ENCODE results near the gene INO80B. TPM values are rescaled to one million over a fixed set of nuclear protein-coding genes. Genes with fewer than 3 reads are reported as not detected.
A peak's percentile ranks its signal among the peaks of the same experiment; 100 is the strongest.

Gene INO80B
- total RNA-seq, 1 donor from 2014 or later, result 38.2 TPM

- ATAC-seq (no peak), DNase-seq (ENCODE audit: low spot score) (no peak)
- intact Hi-C loops (cut with DNase I), result no loop called here
These were observed 30.5 kb upstream of the INO80B start for GRCh38 chr2:74424139-74424992.

GRCh38 chr2:74424995-74425406, 29.9 kb upstream of the INO80B start:
- intact Hi-C loops (cut with DNase I), result no loop called here
- no peak for ATAC-seq
- DNase-seq (ENCODE audit: low spot score), result no peak

DNA sequence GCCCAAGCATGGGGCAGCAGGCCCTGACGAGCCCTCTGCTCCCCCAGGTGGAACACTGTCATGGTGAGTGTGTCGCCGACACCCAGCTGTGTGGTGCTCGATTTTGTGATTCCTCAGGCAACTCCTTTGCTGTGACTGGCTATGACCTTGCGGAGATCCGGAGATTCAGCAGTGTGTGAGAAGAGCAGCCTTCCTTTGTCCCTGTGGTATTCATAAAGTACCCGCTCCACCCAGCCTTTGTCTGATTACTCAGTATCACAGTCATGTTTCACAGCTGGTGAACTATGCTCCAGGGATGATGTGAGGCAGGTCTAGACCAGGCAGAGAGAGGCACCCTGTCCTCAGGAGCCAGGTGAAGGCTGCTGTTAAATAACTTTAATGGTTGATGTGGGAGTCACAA, 29.4 kb upstream of the INO80B start:
- ATAC-seq (no peak), DNase-seq (ENCODE audit: low spot score) (no peak)
- intact Hi-C loops (cut with DNase I), result no loop called here

- ATAC-seq (no peak), DNase-seq (ENCODE audit: low spot score) (no peak)
- intact Hi-C loops (cut with DNase I), result no loop called here
These were observed 28.6 kb upstream of the INO80B start for GRCh38 chr2:74426181-74426758.

GRCh38 chr2:74427551-74427950, 27.3 kb upstream of the INO80B start:
- ATAC-seq (no peak), DNase-seq (ENCODE audit: low spot score) (no peak)
- intact Hi-C loops (cut with DNase I), result no loop called here

DNA sequence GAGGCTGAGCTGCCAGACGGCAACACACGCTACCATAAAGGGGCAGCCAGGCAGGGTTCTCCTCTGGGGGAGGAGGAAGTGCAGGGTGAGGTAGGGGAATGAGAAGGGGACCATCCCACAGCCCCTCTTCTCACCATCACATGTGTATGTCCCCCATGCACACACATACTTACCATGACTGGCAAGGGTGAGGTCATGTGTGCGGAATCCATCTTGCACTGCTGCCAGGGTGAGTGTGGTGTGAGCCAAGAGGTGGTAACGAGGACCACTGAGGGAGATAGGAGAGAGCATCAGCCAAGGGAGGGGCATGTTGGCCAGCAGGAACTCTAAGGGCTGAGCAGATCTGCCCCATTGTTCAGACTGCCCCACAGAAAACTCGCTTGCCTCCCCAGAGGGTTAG, 26.2 kb upstream of the INO80B start:
- DNase-seq (ENCODE audit: low spot score) (no peak), ATAC-seq (no peak)
- intact Hi-C loops (cut with DNase I), result no loop called here

GRCh38 chr2:74429487-74430451, 25.1 kb upstream of the INO80B start:
- DNase-seq (ENCODE audit: low spot score) (no peak), ATAC-seq (no peak)
- intact Hi-C loops (cut with DNase I), result no loop called here

DNA sequence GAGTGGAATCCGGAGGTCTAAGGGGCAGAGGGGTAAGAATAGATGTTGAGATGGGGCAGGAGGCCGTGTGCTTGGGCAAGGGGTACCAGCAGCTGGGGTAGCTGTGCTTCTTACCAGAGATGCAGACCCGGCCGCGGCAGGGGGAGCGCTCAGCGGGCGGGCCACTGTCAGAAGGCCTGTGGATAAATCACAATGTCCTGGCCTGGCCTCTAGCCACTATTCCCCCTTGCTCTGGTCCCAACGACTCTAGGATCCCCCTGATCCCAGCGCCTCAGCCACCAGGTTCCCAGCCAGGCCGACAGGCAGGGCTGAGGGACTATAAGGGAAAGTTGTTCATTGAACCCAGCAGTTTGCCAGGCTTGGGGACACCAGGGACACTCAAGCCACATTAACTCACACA, 24.4 kb upstream of the INO80B start:
- intact Hi-C loops (cut with DNase I), result no loop called here
- ATAC-seq (no peak), DNase-seq (ENCODE audit: low spot score) (no peak)

GRCh38 chr2:74436111-74436805, 18.6 kb upstream of the INO80B start:
- intact Hi-C loops (cut with DNase I), result no loop called here
- no peak for DNase-seq (ENCODE audit: low spot score)
- no peak for ATAC-seq

- intact Hi-C loops (cut with DNase I), result no loop called here
- no peak for ATAC-seq
These were observed 17.8 kb upstream of the INO80B start for GRCh38 chr2:74436848-74437695.

DNA sequence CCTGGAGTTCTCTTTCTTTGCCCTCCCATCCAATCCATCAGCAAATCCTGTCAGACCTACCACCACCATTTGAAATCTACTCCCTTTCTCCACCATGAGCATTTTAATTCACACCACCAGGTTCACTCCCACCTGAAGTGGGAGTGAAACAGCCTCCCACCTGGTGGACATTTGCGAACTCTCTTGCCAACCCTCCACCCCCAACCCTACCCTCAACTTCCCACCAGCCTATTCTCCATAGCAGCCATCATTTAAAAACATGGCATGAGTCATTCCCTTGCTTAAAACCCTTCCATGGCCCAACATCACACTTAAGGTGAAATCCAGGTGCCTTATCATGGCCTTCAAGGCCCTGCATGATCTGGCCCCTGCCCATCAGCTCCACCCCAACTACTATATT, 16.6 kb upstream of the INO80B start:
- no peak for DNase-seq (ENCODE audit: low spot score)
- ATAC-seq, result no peak
- intact Hi-C loops (cut with DNase I), result no loop called here

More at GRCh38 chr2:74436848-74437695, 17.8 kb upstream of the INO80B start:
- DNase-seq (ENCODE audit: low spot score), result no peak

DNA sequence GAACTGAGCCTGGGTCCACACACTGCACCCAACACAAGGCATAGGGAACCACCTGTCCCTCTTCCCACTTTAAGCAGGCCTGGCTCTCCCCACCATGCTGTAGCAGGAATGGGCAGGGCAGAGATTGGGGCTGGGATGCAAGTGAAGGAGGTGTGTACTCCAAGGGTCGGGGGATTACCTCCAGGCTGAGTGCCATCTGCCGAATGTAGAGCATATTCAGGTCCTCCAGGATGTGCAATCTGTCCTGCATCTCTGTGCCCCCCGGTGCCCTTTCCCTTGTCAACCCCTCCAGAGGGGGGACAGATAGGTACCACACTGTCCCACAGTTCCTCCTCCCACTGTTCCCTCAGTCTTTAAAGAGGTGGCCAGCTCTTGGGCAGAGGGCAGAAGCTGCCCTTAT, 15.5 kb upstream of the INO80B start:
- no peak for ATAC-seq
- intact Hi-C loops (cut with DNase I), result no loop called here
- DNase-seq (ENCODE audit: low spot score), result no peak

DNA sequence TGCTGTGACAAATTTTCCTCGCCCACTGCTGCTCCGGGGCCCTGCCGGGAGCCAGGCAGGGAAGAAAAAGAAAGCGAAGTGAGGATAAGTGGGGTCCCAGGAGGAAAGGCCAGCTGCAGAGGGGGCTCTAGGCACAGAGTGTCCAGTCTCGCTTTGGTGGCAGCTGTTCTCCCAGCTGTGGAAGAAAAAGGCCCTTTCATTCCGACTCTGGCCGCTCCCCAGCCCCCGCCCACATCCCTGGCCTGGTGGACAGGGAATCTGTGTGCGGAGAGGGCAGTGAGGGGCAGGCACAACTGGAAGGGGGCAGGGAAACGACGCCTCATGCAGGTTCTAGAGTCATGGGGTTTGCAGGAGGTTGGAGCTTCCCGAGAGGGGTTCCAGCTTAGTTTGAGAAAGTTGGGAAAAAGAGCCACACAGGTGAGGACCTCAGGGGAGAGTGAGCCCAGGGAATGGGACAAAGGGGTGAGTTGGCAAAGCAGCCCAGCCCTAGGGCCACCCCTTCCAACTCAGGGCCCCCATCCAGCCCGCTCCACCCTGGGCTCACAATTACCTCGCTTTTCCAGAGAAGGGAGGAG, 15.0 kb upstream of the INO80B start:
- DNase-seq (ENCODE audit: low spot score) (peak; percentile 90), ATAC-seq (peak; percentile 84)
- intact Hi-C loops (cut with DNase I), result no loop called here

- ATAC-seq (peak; percentile 93), DNase-seq (ENCODE audit: low spot score) (peak; percentile 93)
- intact Hi-C loops (cut with DNase I), result no loop called here
These were observed 14.3 kb upstream of the INO80B start for GRCh38 chr2:74440378-74441169.

DNA sequence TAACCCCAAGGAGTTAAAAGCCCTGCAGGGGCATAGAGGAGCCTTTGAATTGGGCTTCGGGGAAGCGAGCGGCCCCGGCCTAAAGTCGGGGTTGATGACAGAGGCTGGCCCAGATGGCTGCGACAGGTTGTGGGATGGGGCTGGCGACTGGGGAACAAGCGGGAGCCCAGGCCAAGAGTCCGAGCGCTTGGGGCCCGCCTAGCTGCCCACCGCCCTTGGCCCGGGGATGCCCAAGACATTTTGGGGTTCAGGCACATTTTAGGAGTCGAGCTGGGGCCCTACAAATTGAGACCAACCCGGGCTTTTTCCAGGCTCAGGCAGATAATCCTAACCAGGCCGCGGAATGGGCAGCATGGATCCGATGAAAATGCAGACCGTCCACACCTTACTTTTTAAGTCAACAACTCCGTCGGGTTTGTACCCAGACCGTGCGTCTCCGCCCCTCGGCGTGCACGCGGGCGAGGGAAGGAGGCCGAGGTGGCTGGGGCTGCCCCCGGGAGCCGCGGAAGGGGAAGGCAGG, 13.7 kb upstream of the INO80B start:
- DNase-seq (ENCODE audit: low spot score) (peak; percentile 75), ATAC-seq (peak; percentile 18)
- intact Hi-C loops (cut with DNase I), result no loop called here

DNA sequence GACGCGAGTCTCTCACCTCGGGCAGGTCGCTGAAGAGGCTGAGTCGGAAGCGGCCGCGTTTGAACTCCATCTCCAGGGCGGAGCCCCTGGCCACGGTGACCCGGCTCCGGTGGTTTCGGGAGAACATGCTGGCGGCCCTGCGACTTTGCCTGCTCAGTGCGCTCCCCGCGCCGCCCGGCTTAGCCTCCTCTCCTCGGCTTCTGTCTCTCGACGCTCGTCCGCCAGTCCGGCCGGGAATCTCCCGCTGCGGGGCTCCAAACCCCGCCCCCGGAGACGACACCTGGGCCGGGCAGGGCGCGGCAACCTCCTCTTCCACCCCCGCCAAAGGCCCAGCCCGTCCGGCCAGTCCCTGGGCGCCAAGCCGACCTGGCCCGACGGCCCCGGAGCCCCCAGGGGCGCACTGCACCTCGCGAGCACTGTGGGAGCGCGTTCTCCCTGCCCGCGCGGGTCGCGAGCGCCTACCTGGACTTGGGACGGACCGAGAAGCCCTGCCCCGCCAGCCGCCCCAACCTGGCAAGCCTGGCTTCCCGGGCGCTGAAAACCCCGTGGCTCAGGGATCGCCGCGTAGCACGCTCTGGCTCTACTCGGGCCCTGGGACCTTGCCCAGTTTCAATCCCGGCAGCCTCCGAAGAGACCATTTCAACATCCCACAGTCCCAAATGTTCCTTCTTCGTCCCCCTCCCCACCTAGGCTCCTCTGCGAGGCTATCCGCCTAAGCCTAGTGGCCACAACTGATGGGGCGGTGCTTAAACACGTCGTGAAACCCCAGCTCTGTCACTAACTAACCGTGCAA, 13.0 kb upstream of the INO80B start, which contains the start of gene RTKN:
Gene RTKN (minus strand): TSS at position 248 of the 793 bp plus-strand sequence. CDS start 121 bp downstream, at position 127.
- DNase-seq (ENCODE audit: low spot score) (peak; percentile 71), ATAC-seq (peak; percentile 1)
- intact Hi-C loops (cut with DNase I), result no loop called here

All from sciatic nerve (tissue), 2 donors.